Left ventricle myocardium inferior (tissue), 1 donor: ENCODE results near the gene ISL2. TPM values are rescaled to one million over a fixed set of nuclear protein-coding genes. Genes with fewer than 3 reads are reported as not detected.

Source experiments
- DNase-seq: peaks from one replicate; pipeline ENCODE4 v3.0.0-alpha.2; 2020
- H3K27ac ChIP-seq: fragments of 200-600 bp; replicated peaks from 2 replicates; pipeline ENCODE4 v1.8.0; 2021
- H3K27me3 ChIP-seq: fragments of 200-600 bp; 2 replicates; pipeline ENCODE4 v1.8.0; 2021; ENCODE audit warnings: low read depth
- H3K36me3 ChIP-seq: fragments of 200-600 bp; 2 replicates; pipeline ENCODE4 v1.8.0; 2021
- H3K4me1 ChIP-seq: fragments of 200-600 bp; 2 replicates; pipeline ENCODE4 v1.8.0; 2021
- H3K4me3 ChIP-seq: fragments of 200-600 bp; 2 replicates; pipeline ENCODE4 v1.8.0; 2021; ENCODE audit warnings: mild to moderate bottlenecking, moderate library complexity
- H3K9me3 ChIP-seq: fragments of 200-600 bp; replicated peaks from 2 replicates; pipeline ENCODE4 v1.8.0; 2021
- intact Hi-C: fragments of 100-400 bp; cut with micrococcal nuclease; formaldehyde crosslinking; loops from one replicate; pipeline ENCODE4 v1.11.0; 2022
- total RNA-seq: library from RNA; stranded (reverse); fragmentation: NEBNext Ultra II Directional; extraction: Animal tissue kit (Norgen Biotek cat#: 25700); gene quantifications from one replicate; pipeline ENCODE4 v1.2.1, GENCODE V29; 2021
- TF ChIP-seq, protein P1 (sequence below): fragments of 200-600 bp; IDR thresholded peaks from 2 replicates; pipeline ENCODE4 v1.8.0; 2021; ENCODE audit warnings: antibody characterized with exemption, mild to moderate bottlenecking, borderline replicate concordance
- donor health status: DM: no; HTN: yes; CAD: no; lungs with severe emphysema.

The ISL2 gene
- total RNA-seq, 1 donor from 2014 or later: not detected

- TF ChIP-seq, protein P1, sequence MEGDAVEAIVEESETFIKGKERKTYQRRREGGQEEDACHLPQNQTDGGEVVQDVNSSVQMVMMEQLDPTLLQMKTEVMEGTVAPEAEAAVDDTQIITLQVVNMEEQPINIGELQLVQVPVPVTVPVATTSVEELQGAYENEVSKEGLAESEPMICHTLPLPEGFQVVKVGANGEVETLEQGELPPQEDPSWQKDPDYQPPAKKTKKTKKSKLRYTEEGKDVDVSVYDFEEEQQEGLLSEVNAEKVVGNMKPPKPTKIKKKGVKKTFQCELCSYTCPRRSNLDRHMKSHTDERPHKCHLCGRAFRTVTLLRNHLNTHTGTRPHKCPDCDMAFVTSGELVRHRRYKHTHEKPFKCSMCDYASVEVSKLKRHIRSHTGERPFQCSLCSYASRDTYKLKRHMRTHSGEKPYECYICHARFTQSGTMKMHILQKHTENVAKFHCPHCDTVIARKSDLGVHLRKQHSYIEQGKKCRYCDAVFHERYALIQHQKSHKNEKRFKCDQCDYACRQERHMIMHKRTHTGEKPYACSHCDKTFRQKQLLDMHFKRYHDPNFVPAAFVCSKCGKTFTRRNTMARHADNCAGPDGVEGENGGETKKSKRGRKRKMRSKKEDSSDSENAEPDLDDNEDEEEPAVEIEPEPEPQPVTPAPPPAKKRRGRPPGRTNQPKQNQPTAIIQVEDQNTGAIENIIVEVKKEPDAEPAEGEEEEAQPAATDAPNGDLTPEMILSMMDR: no peak
- H3K4me3 ChIP-seq: no peak overlapping the region
- H3K36me3 ChIP-seq: no peaks in the 10 kb centered on the region
- peaks cover 17% of the 10 kb centered on the region for H3K4me1 ChIP-seq
- H3K27me3 ChIP-seq: peaks cover 59% of the 10 kb centered on the region
- H3K9me3 ChIP-seq: no peaks in the 10 kb centered on the region
- no peak for DNase-seq
- intact Hi-C loops: no loop called here
- H3K27ac ChIP-seq: peak overlapping the region; percentile 51
Measured at GRCh38 chr15:76328106-76328696, 8.4 kb upstream of the ISL2 start.

GRCh38 chr15:76328958-76329357 lies 7.6 kb upstream of the ISL2 start:
- Histone ChIP-seq H3K4me1 (peaks cover 17% of the 10 kb centered on the region), H3K9me3 (no peaks in the 10 kb centered on the region), H3K27me3 (peaks cover 63% of the 10 kb centered on the region), H3K36me3 (no peaks in the 10 kb centered on the region), H3K4me3 (no peak overlapping the region), H3K27ac (no peak overlapping the region)
- intact Hi-C loops: no loop called here
- TF ChIP-seq, protein P1: no peak
- no peak for DNase-seq

DNA sequence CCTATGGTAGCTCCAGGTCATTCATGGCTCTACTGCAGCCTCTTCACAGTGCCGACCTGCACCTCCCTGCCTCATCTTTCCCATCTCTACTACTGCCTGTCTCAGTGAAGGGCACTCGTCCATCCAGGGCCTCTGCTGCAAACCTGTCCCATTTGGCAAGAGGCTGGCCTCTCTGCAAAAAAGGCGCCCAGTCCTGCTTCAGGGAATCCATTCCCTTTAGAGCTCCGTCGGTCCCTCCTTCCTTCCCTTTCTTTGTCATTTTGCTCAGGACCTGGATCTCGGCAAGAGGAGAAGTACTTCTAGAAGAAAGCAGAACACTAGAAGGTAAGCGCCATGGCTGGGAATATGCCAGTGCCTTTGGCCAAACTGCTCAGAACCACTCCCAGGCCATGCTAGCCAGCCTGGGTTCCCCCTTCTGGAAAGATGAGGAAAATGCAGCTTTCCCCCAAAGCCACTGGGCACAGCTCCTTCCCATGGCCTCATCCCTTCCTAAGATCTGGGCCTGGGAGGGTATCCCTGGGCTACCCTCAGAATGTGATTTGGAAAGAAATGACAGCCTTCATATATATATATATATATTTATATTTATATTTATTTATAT lies 6.4 kb upstream of the ISL2 start:
- intact Hi-C loops: no loop called here
- TF ChIP-seq, protein P1: peak; percentile 72
- Histone ChIP-seq H3K4me3 (no peak overlapping the region), H3K9me3 (no peaks in the 10 kb centered on the region), H3K36me3 (no peaks in the 10 kb centered on the region), H3K27ac (no peak overlapping the region), H3K4me1 (peaks cover 20% of the 10 kb centered on the region), H3K27me3 (peaks cover 68% of the 10 kb centered on the region)
- DNase-seq: no peak

DNA sequence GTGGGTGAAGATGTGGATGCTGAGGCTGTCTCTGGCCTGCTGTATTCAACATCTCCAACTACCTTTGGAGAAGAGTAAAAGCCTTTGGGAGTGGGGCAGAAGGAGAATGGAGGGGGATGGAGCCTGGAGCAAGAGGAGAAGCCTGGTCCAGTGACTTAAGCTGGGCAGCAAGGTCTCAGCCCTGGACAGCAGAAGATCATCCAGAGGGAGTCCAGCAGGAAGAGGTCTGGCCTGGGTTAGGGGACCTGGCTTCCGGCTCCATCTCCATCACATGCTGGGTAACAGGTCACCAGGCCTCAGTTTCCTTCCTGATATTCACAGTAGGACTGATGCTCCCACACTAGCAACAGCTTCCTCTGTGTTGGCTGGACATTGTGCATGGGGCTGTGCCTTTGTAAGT lies 3.8 kb upstream of the ISL2 start:
- Histone ChIP-seq H3K4me3 (no peak overlapping the region), H3K9me3 (no peaks in the 10 kb centered on the region), H3K4me1 (peaks cover 39% of the 10 kb centered on the region), H3K36me3 (no peaks in the 10 kb centered on the region), H3K27me3 (peaks cover 78% of the 10 kb centered on the region), H3K27ac (no peak overlapping the region)
- TF ChIP-seq, protein P1: no peak
- no peak for DNase-seq
- intact Hi-C loops: no loop called here

GRCh38 chr15:76333309-76333708 lies 3.3 kb upstream of the ISL2 start:
- H3K4me1 ChIP-seq: peaks cover 39% of the 10 kb centered on the region
- TF ChIP-seq, protein P1: no peak
- intact Hi-C loops: no loop called here

More at GRCh38 chr15:76333309-76333708, 3.3 kb upstream of the ISL2 start:
- Histone ChIP-seq H3K27ac (no peak overlapping the region), H3K27me3 (peaks cover 83% of the 10 kb centered on the region), H3K36me3 (no peaks in the 10 kb centered on the region), H3K9me3 (no peaks in the 10 kb centered on the region), H3K4me3 (no peak overlapping the region)
- DNase-seq: no peak
